Breast epithelium (tissue), 3 donors: ENCODE measurements around the gene PTPN2.

Source experiments
- POLR2A ChIP-seq: fragments of 450-650 bp; IDR thresholded peaks from one replicate; pipeline ENCODE4 v1.6.1; 2016; ENCODE audit warnings: antibody characterized with exemption, mild to moderate bottlenecking, moderate library complexity
- POLR2AphosphoS5 ChIP-seq, 3 donors: sonication (generic); formaldehyde crosslinking; IDR thresholded peaks; one replicate each; pipeline ENCODE4 v1.6.1; 2017; ENCODE audit warnings: antibody characterized with exemption in 3 of 3
- TF ChIP-seq, protein P1 (sequence below), 3 donors: fragments of 450-650 bp; IDR thresholded peaks; one replicate each; pipeline ENCODE4 v1.5.1; 2016 to 2017; ENCODE audit warnings: antibody characterized with exemption in 3 of 3, mild to moderate bottlenecking in 3 of 3, moderate library complexity in 3 of 3

DNA sequence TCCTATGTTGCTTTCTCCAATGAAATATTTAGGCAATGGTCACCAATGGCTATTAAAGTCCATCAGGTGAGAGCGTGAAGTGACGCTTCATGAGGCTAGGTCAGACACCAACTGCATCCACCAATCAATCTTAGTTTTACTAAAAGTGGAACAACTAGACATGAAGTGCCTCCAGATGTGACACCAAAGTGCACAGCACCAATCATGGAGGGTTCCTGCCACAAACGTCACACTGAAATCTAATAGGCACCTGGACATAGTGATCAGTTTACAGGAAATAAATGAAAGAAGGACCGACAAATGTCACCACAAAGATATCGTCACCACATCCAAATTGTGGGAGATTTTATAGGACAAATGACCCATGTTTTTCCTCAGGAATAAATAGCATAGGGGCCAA is 110.7 kb downstream of the PTPN2 start:
- TF ChIP-seq, protein P1, sequence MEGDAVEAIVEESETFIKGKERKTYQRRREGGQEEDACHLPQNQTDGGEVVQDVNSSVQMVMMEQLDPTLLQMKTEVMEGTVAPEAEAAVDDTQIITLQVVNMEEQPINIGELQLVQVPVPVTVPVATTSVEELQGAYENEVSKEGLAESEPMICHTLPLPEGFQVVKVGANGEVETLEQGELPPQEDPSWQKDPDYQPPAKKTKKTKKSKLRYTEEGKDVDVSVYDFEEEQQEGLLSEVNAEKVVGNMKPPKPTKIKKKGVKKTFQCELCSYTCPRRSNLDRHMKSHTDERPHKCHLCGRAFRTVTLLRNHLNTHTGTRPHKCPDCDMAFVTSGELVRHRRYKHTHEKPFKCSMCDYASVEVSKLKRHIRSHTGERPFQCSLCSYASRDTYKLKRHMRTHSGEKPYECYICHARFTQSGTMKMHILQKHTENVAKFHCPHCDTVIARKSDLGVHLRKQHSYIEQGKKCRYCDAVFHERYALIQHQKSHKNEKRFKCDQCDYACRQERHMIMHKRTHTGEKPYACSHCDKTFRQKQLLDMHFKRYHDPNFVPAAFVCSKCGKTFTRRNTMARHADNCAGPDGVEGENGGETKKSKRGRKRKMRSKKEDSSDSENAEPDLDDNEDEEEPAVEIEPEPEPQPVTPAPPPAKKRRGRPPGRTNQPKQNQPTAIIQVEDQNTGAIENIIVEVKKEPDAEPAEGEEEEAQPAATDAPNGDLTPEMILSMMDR (IDR thresholded peaks at IDR 0.05) = no peak
- TF ChIP-seq POLR2A (no peak), POLR2AphosphoS5 (IDR thresholded peaks at IDR 0.05) (no peak)
